Activated CD4-positive, alpha-beta T cell treated with anti-CD3 and anti-CD28 coated beads for 48 hours (primary cell): ENCODE data around the gene PTPRR.

Experiments used
- DNase-seq: peaks from one replicate; pipeline ENCODE4 v3.0.0-alpha.2; 2020

The PTPRR gene

DNA sequence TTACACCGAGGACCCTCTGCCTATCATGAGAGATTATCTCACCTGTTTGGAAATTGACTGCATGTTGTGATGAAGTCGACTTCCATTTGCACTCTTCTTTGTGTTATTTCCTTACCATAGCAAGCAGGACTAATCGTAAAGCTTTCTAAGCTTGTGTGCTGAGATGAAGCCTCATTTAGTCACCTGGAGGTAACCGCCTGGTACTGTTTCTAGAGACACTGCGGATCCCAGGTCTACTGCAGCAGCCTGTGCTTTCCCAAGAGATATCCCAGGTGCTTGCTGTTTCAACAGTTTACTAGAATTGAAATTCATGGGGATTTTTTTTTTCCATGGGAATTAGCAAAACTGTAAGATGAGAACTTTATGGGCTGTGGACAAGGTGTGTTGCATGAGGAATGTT lies 131.8 kb downstream of the PTPRR start:
- DNase-seq, result no peak

DNA sequence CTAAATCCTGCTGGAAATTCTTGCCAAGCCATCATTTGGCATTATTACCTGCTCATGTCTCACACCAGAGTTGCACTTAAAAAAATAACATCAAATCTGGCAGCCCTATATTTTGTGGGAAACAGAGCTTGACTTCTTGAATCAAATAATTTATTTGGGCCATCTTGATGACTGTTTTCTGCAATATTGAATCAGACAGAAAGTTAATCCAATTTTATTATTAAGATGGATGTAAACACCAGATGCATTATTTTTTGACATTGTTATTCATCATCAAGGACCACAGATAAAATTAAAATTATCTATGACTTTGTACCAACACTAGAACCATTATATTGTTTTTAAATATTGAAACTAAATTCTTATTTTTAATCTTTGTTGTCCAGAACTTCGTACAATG lies 132.9 kb downstream of the PTPRR start:
- no peak for DNase-seq

DNA sequence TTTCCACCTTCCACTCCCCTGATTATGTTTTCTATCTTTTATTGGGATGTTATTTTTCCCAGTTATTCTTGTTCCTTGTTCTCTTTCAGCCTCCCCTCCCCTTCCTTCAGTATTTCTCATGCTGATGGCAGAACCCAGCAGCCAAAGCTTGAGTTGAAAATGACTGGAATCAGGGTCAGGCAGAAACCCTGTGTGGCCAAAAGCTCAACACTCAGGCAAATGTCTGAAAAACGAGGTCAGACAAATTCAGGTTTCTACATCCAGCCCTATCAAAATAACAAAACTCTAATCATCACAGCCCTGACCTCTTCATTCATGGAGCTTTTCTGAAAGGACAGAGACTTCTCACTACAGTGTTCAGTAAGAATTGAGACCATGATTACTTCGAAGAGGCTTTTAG lies 134.6 kb downstream of the PTPRR start:
- DNase-seq, result no peak

DNA sequence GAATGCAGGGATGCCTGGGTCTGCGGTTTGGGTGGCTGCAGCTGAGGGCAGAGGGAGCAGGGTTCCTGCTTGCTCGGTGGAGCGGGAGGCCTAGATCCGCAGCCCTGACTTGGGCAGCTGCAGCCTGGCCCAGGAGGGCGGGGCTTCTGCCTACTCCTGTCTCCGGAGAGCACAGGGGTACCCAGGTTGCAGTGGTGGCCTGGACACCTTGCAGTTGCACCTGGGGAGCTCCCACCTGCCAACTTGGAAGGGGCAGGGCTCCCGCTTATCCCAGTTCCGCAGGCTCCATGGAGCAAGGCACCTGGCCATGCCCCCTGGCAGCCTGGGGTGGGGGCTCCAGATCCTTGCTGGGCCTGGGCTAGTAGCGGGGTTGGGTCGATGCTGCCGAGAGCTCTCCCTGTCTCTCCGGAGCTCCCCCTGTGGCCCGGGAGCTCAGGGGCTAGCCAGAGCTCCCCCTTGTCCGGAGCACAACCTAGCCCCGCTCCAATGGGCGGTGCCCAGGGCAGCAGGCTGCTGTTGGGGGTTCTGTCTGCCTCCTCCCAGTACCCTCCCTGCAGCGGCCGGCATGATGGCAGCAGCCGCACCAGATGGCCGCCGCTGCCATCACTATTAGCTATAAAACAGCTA lies 136.4 kb downstream of the PTPRR start:
- no peak for DNase-seq

DNA sequence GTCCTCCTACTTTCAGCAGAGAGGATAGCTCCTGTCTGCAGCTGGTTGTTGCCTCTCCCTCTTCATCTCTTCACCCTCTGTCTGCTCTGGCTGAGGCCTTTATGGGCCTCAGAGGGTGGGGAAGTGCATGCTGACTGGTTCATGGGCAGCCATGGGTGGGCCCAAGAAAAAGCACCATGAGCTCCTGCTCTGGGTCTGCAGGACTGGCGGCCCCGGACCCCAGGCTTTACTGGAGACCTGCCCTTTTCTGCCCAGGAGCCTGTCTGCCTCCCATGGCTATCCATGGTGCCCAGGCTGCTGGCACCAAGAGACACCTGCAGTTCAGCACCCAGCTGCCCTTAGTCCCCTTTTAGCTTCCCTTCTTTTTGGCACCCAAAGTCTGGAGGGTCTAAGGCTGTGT lies 137.1 kb downstream of the PTPRR start:
- no peak for DNase-seq

DNA sequence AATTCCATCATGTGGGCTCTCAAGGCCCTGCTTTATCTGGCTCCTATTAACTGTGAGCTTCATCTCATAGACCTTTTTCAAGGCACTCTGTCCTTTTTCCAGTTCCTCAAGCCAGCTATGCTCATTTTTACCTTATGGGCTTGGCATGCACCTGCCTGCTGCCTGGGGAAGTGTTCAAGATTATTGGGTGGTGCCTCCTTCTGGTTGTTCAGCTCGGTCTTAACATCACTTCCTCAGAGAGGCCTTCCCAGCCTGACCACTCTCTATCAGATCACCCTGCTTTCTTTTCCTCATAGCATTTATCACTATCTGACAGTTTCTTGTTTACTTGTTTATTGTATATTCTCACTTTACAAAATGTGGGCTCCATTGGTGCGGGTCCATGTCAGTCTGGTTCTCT lies 141.3 kb downstream of the PTPRR start:
- no peak for DNase-seq

DNA sequence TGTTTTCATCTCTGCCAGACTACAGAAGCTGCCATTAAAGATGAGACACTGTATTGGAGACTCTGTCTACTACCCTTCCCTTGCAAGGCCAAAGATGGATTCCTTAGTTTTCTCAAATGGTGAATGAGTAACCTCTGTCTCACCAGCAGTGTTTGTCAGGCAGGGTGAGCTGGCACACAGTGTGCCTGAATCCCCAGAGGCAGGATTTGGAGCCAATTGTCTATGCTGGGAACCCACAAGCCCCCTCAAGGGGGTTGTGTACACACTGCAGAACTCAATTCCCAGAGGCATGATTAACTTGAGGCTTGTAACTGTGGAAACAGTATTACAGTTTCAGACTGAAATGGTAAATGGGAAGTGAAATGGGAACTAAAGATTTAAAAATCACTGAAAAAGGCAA lies 146.5 kb downstream of the PTPRR start:
- DNase-seq, result no peak

DNA sequence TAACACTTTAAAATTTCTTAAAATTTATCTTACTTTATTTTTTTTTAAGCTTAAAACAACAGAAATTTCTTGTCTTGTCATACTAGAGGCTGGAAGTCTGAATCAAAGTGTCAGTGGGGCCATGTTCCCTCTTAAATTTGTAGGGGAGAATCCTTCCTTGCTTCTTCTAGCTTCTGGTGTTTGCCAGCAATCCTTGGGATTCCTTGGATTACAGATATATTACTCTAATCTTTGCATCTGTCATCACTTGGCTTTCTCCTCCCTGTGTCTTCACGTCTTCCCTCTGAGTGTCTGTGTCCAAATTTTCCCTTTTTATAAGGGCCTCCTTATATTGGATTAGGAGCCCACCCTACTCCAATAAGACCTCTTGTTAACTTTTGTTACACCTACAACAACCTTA lies 147.7 kb downstream of the PTPRR start:
- no peak for DNase-seq

DNA sequence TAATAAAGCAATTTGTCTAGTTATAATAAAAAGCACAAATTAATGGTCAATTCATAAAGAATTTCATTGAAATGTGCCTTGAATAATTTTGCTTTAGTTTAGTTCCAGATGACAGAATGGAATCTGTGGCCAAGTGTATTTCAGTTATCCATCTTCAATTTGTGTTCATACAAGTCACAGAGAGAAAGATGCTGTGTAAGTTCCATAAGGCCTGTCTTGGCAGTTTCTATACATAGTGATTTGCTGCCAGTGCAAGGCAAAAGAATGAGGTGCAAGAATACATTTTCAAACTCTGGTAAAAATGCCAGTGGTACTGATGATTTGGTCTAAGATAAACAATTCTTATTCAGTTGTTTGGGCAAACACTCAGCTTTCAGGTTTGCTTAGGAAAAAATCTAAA lies 149.0 kb downstream of the PTPRR start:
- no peak for DNase-seq

DNA sequence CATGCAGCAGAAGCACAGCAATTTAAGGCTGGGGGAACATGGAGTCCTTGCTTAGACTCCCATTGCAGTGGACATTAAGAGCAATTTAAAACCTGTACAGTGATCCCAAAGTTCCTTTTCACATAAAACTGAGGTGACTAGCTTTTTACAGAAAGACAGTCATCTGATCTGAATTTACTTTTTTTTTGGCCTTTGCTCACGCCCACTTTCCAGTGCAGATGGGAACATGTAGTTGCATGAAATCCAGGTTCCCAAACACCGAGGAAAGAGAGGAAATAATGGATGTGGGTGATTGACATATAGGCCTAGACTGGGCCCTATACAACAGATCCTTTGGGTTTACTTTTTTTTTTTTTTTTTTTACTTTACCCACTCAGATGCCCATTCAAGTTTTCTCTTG lies 156.9 kb downstream of the PTPRR start:
- no peak for DNase-seq

DNA sequence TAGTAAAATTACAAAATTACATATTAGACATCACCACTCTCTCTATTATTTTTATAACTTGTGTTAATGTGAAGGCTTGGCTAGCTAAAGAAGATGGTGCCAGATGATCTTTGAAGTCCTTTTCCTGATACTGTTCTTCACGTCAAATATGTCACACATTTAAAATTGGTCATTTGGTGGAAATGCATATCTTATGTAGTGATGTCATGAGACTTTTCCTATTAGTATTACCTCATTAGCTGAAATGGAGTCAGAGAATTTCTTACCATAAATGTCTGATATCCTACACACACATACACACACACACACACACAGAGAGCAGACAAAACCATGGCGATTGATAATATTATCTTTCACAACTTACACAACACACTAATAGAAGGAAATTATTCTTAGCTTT lies 158.5 kb downstream of the PTPRR start:
- DNase-seq, result no peak

DNA sequence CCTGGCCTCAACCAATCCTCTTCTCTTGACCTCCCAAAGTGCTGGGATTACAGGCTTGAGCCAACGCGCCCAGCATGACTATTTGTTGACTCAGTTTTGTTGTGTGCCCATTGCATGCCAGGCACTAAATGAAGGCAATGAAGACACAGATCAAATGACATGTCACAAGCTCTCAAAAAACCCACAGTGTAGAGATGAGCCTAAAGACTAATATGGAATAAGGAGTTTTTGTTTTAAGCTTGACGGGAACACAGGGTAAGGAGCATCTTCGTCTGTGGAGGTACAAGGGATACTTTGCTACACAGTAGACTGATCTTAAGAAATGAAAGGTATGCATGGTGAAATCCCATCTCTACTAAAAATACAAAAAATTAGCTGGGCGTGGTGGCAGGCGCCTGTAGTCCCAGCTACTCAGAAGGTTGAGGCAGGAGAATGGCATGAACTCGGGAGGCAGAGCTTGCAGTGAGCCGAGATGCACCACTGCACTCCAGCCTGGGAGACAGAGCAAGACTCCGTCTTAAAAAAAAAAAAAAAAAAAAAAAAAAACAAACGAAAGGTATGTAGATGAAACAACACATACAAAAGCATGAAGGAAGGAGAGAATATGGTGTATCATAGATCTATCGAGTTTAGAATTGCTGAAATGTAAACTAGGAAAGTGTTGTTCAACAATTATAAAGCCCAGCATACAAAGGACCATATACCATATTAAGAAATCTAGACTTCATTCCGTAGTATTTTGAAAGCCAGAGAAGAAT lies 161.2 kb downstream of the PTPRR start:
- no peak for DNase-seq

DNA sequence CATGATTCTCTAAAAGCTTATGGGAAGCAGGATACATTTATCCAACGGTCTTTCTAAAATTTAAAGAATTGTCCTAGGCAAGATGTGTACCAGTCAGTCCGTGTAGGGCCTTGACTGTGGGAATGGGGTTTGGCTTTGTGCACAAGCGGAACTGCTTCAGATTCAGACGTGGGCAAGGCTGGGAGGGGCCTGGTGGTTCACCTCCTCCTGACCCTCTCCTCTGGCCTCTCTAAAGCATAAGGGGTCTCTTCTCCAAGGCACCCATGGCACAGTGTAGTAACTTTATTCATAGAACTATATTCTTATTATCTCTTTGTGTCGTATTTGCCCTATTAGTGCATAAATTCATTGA lies 162.1 kb downstream of the PTPRR start:
- no peak for DNase-seq

DNA sequence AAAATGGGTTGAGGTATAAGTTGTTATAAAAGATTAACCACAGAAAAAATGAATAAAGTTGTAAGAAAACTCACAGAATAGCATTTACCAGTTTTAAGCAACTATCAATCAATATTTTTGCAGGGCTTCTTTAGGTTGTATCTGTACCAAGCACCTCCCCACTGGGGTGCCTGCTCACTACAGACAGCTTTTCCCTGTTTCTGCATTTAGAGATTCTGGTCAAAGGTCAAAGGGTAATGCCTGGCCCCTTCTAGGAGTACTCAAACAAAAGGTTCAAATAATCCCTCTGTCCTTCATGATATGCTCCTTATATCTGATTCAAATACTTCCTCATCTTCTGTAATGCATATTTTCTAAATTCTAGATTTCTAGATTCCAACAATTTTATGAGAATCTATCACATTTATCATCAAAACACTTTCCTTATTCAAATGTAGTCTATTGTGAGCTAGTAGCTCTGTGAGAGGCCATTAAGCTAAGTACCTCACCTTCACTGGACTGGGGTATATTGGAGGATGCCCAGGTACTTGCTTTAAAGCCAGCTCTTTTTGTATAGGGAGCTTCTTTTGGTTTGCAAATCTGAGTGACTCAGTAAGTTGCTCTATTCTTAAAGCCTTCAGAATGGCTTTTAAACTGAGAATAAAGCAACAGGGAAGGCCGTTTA lies 162.6 kb downstream of the PTPRR start:
- no peak for DNase-seq

DNA sequence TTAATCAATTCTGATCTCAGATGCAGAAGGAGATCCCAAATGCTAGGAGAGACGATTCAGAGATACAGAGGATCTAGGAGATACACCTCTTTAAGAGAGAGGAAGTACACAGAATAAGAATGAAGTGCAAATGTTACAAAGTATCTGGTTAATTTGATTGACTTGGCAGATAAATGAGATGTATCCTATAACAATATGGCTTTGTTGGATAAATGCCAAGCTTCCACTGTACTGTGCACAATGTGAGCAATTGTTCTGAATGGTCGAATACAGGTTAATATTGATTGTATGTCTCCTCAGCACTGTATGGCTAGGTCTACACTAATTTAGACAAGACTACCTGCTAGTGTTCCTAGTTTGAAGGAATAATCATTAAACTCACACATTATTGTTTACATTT lies 163.7 kb downstream of the PTPRR start:
- no peak for DNase-seq

DNA sequence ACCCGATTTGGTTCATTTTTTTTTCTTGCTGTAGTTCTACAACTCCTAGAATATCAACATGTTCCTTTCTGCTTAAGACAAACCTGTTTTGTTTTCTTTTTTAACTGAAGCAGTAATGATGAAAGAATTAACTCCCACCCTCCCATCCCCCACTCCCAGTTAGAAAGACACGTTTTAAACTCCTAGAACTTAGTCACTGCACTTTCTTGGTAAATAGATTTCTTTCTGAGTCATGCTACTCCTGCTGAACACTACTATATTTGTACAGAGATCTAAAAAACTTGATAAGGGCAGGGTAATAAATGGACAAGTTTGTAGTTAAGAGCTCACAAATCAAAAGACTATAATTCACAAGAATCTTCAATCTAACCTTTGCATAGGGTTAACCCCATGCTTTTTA lies 164.4 kb downstream of the PTPRR start:
- DNase-seq, result no peak

DNA sequence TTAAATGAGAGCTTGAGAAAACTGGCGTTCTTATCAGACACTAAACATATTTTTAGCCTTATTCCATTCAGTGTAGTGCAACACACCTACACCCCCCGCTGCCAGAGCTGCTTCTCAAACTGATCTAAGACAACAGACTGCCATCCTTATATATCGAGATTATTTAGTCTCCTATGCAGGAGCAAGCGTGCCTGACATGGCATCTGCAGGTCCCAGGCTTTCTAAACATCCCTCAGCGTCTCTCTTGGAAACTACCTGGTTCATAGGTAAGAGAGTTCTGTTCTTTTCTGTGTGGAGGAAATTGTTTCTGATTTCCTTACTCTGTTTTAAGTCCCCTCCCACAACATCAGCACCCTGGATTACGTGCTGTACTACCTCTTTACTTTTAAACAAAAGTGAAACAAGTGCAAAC lies 166.2 kb downstream of the PTPRR start:
- DNase-seq, result no peak

DNA sequence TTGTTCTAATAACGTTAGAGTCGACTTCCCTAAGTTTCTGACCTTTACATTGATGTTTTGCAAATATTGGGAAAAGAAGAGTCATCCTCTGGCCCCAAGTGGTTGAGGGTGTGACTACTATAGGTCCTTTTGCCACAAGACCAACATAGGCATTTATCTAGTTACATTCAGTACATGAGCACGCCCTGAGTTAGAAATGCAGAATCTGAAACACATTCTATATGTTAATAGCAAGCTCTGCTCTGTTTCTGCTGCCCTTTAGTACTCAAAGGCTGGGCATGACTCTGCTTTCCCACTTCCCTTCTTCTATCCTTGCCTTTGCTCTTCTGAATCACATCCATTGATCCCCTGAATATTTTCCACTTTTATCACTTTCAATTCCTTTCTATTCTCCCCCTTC lies 168.2 kb downstream of the PTPRR start:
- no peak for DNase-seq

DNA sequence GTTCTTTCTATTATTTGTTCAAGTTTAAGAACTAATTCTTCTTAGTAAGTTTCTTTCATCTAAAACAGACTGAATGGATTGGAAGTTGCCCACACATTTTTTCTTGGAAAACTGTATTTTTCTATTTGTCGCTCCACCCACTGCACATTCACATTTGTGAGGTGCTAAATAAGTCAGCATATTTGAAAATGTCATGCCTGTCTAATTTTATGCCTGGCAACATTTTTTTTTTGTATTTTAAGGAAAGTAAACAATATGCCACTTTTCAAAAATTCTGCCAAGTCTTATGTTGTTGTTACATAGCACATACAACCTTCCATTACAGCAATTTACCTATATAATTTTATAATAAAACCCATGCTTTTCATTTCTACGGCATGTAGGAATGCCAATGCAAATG lies 170.6 kb downstream of the PTPRR start:
- no peak for DNase-seq

DNA sequence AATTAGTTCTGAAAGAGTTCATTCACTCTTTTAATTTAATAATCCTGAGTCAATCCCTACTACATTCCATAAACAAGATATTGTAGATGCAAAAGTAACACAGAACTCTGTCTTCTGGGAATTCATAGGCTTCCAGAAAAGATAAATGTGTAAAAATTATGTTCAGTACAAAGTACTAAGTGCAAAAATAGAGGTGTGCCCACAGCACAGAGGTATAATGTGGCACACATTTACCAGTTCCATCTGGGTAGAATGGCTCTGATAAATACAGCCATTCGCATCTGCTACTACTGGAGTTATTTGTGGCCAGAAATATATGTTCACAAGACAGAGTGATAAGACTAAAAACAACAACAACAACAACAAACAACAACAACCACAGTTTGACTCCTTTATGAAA lies 171.7 kb downstream of the PTPRR start:
- DNase-seq, result no peak

DNA sequence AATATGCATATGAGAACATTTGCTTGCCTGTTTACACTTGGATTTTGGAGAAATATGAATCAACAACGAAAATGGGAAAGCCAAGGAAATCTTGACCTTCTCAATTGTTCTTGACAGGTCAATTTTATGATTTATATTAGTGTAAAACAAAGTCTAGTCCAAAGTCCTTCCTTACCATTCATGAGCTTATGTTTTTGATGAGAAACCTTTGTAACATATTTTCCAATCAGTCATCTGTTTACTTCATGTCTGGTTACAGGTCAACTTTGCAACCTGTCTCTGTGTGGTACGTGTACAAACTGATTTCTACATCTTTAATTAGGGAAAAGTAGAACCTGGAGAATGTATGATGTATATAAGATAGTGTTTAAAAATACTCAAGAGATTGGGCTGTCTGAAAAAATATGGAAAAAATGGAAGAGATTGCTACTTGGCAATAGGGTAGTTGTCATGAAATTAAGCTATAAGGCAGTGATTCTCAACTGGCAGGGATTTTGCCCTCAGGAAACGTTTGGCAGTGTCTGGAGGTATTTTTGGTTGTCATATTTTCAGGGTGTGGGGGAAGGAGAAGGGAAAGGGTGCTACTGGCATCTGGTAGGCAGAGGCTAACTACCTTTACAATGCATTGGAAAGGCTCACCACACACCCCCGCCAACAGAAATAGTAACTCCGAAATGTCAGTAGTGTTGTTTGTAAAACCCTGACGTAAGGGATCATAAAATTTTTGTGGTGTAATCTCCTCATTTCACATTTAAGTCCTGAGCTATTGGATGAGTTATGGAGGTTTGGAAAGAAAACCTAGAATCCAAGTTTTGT lies 172.9 kb downstream of the PTPRR start:
- DNase-seq, result no peak

DNA sequence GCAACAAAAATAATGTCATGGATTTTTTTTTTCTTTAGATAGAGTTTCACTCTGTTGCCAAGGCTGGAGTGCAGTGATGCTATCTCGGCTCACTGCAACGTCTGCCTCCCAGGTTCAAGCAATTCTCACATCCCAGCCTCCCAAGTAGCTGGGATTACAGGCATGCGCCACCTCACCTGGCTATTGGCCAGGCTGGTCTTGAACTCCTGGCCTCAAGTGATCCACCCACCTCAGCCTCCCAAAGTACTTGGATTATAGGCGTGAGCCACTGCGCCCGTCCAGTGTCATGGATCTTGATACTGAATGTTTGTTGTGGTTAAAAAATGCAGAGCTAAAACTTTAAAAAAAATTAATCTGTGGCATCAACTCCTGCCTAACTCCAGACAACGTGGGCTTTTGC lies 175.5 kb downstream of the PTPRR start:
- no peak for DNase-seq

DNA sequence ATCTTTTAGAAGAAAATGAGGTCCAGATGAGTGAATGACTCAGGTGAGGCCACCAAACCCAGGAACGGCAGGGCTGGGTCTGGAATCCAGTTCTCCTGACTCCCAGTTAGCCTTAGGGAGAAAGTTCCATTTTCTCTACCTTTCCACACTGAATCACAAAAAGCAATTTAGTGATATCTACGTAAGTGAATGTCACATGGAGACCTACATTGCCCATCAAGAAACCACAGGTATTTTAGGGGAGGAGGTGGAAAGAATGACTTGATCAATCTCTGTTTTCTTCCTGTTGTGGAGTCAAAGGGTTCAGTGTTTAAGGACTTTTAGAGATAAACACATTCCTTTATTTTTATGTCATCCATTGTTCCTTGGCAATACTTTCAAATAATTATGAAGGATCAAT lies 176.4 kb downstream of the PTPRR start:
- no peak for DNase-seq

DNA sequence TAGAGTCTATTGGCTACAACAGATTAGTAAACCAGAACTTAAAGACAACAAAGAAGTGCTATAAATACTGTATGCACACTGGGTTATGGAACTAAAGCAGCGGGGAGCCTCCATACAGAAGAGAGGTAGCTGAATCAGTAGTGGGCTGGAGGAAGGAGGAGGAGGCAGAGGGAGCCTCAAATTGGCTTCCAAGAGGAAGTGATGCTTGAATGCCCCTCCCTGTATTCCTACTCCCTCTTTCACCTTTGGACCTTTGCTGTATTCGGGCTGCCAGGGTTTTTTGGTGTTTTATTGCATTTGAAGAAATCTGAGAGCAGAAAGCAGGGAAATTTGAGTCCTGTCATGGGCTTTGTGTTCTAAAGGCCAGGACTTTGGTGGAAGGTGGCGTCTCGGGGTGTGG lies 179.3 kb downstream of the PTPRR start:
- no peak for DNase-seq
